ENCODE measurements around the gene TRMT11. TPM values are rescaled to one million over a fixed set of nuclear protein-coding genes. Genes with fewer than 3 reads are reported as not detected.
A peak's percentile ranks its signal among the peaks of the same experiment; 100 is the strongest.
"Not testable (repeated sequence)": the region's sequence is repeated elsewhere in the genome, so short reads cannot be mapped to it uniquely, and the experiment has no call there.

The TRMT11 gene
- total RNA-seq, 2 donors from 2014 or later = 39.5 to 44.1 TPM

DNA sequence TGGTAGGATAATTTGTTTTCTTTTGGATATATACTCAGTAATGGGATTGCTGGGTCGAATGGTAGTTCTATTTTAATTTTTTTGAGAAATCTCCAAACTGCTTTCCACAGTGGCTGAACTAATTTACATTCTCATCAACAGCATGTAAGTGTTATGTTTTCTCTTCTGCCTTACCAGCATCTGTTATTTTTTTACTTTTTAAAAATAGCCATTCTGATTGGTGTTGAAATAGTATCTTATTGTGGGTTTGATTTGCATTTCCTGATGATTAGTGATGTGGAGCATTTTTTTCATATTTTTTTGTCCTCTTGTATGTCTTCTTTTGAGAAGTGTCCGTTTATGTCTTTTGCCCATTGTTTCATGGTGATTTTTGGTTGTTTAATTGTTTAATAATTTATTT, 17.8 kb upstream of the TRMT11 start:
- no peaks in the 10 kb centered on the region for H3K9me3 Mint-ChIP-seq
- H3K27me3 Mint-ChIP-seq = no peaks in the 10 kb centered on the region
- no peak for ATAC-seq (replicated peaks)
- H3K4me1 Mint-ChIP-seq = peaks cover 3% of the 10 kb centered on the region
- H3K4me3 Mint-ChIP-seq = no peak overlapping the region
- peaks cover 49% of the 10 kb centered on the region for H3K36me3 Mint-ChIP-seq (ENCODE audit: low read depth)
- H3K27ac Mint-ChIP-seq = no peak overlapping the region

DNA sequence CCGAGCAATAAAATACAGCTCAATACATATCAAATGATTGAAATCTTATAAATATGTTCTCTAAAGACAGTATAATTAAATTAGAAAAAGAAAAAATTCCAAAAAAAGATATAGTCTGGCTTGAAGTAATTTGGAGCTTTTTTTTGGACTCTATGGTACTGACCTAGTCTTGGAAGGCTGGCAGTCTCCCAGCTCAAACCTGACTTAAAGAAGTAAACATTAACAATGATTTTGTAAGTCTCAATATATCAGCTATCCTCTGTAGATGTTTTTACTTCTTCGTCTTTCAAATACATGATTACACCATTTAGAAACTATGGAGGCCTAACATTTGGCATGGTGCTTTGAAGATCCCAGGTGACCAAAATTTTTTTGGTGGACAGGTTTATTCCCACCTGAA, 15.6 kb upstream of the TRMT11 start:
- H3K9me3 Mint-ChIP-seq = no peaks in the 10 kb centered on the region
- H3K27me3 Mint-ChIP-seq = no peaks in the 10 kb centered on the region
- H3K27ac Mint-ChIP-seq = peak overlapping the region; percentile 41
- no peak for ATAC-seq (replicated peaks)
- H3K4me3 Mint-ChIP-seq = no peak overlapping the region
- H3K4me1 Mint-ChIP-seq = no peaks in the 10 kb centered on the region
- peaks cover 49% of the 10 kb centered on the region for H3K36me3 Mint-ChIP-seq (ENCODE audit: low read depth)

DNA sequence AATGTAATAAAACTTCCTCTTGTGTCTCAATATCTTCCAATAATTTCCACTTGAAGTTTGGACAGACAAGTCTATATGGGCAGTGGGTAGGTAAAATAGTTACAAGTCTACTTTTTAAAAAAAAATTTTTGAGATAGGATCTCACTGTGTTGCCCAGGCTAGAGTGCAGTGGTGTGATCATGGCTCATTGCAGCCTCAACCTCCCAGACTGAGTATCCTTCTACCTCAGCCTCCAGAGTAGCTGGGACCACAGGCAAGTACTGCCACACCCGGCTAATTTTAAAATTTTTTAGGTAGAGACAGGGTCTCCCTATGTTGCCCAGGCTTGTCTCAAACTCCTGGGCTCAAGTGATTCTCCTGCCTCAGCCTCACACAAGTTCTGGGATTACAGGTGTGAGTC, 13.9 kb upstream of the TRMT11 start:
- ATAC-seq (replicated peaks); H3K4me1 Mint-ChIP-seq; H3K27me3 Mint-ChIP-seq; H3K27ac Mint-ChIP-seq; H3K4me3 Mint-ChIP-seq; H3K9me3 Mint-ChIP-seq: not testable (repeated sequence)
- peaks cover 39% of the 10 kb centered on the region for H3K36me3 Mint-ChIP-seq (ENCODE audit: low read depth)

DNA sequence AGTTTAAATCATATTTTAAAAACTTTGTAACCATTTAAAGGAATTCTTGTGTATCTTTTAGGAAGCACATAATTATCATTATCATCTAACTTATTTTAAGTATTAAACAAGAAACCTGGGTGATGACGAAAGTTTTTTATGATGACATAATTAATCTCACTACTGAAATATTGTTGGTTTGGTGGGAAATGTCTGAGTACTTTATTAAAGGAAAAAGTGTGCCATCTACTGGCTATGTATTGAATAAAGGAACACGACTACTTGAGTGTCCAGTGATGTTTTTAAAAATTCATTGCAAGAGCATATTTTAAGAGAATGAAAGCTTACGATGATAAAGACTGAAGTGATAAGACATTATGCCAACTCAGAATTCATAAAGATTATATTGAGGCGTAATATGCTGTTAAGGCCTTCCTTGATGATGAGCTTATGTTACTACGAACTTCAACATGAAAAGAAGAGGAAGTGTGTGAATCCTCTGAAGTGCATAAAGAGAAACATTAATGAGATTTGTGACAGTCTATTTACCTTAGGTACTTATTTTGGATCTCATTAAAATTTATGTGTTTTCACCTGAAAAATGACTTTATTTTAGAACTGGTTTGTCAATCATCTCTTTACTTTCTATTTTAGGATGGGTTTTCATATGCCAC, 12.0 kb upstream of the TRMT11 start:
- Mint-ChIP-seq H3K4me1 (no peaks in the 10 kb centered on the region), H3K27ac (no peak overlapping the region), H3K4me3 (no peak overlapping the region), H3K36me3 (ENCODE audit: low read depth) (peaks cover 20% of the 10 kb centered on the region), H3K9me3 (no peaks in the 10 kb centered on the region), H3K27me3 (no peaks in the 10 kb centered on the region)
- peak; percentile 62 for ATAC-seq (replicated peaks)

DNA sequence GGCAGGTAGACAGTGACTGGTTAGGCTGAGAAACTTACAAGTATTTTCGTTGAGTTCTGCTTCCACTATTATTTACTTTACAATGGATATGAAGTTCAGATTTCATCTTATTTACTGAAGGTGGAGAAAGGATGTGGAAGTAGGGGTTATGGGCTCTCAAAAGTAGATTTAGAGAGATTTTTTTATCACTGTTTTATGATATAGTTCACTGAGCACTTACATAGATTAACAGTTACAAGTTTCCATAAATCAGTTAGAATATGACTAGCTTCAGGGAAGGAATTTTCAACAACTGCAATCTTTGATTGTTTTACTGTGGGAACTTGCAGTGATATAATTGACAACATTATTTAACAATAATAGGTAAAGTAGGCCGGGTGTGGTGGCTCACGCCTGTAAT, 7.2 kb upstream of the TRMT11 start:
- H3K27ac Mint-ChIP-seq = no peak overlapping the region
- no peaks in the 10 kb centered on the region for H3K4me1 Mint-ChIP-seq
- no peaks in the 10 kb centered on the region for H3K9me3 Mint-ChIP-seq
- H3K27me3 Mint-ChIP-seq = no peaks in the 10 kb centered on the region
- H3K4me3 Mint-ChIP-seq = no peak overlapping the region
- H3K36me3 Mint-ChIP-seq (ENCODE audit: low read depth) = no peaks in the 10 kb centered on the region
- no peak for ATAC-seq (replicated peaks)

DNA sequence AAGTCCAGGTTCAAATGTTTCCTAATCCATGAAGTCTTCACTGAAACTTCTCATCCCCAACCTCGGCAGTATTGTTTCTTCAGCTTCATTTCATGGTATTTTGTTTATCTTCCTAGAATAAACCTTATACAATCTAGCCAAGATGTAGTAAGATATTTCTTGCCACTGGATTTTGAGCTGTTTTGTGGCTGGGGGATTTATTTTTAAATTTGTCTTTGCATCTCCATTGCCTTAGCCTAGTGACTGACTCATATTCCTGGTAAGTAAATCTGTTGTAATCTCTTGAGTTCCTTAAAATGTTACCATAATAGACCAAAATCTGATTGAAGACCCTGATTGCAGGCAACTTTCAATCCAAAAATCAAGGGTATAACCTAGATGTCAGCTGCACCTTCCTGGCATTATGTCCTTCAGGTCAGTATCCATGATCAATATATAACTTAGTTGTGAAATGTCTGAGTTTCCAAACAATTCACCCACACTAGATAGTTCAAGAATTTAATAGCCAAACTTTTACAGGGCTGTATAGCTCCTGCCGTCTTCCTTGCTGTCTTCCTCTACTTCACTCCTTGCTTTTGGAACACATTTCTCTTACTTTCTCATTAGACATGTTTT, 4.7 kb upstream of the TRMT11 start:
- H3K27ac Mint-ChIP-seq = no peak overlapping the region
- H3K36me3 Mint-ChIP-seq (ENCODE audit: low read depth) = no peaks in the 10 kb centered on the region
- no peaks in the 10 kb centered on the region for H3K9me3 Mint-ChIP-seq
- H3K4me1 Mint-ChIP-seq = no peaks in the 10 kb centered on the region
- H3K27me3 Mint-ChIP-seq = no peaks in the 10 kb centered on the region
- ATAC-seq (replicated peaks) = no peak
- H3K4me3 Mint-ChIP-seq = no peak overlapping the region

DNA sequence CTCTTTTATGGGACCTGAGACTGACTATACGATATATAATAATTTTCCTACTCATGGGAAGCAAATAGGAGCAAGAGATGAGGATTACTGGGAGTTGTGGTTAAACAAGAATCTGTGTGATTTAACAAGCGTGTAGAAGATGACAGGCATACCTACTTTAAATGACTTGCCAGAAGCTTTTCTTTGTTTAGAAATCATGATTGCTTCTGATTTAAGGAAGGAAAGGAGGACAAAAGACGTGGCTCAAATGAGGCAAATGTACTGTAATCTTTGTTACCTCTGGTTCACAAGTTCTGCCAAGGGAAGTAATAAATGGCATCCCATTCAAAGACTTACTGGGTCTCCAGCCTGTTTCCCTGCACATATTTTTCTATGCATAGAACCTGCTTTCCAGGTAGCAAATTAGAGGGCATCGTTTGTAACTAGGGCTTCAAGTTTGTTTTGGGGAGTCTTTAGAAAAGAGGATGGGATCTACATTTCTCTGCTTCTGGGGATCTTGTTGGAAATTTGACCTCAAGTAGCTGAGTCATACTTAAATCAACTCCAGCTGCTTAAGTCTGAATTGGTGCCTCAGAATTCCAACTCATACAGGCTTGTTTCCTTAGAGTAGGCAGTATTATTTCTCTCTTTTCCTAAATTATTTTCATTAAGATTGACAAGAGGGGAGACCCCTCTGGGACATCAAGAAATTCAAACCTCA, 2.9 kb upstream of the TRMT11 start:
- H3K9me3 Mint-ChIP-seq = no peaks in the 10 kb centered on the region
- H3K4me1 Mint-ChIP-seq = no peaks in the 10 kb centered on the region
- H3K36me3 Mint-ChIP-seq (ENCODE audit: low read depth) = no peaks in the 10 kb centered on the region
- H3K27ac Mint-ChIP-seq = no peak overlapping the region
- no peak for ATAC-seq (replicated peaks)
- H3K27me3 Mint-ChIP-seq = no peaks in the 10 kb centered on the region
- H3K4me3 Mint-ChIP-seq = no peak overlapping the region

DNA sequence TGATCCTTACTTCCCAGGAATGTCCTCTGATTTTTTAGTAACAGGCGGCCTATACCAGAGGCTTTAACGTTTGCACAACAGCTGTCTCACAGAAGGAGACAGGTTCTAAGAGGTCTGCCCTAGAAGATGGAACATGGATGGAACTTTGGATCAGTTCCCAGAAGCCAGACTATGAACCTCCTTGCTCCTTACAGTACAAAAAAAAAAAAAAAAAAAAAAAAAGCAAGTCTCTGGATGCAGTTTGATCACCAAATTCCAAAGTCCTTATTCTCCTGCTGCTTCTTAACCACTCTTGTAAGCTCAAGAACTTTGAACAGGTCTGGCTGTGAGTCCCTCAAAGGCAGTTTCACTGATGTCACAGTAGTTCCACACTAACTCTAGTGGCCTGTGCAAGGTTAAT, 2.0 kb upstream of the TRMT11 start:
- Mint-ChIP-seq H3K36me3 (ENCODE audit: low read depth) (no peaks in the 10 kb centered on the region), H3K27ac (no peak overlapping the region), H3K27me3 (no peaks in the 10 kb centered on the region), H3K4me3 (no peak overlapping the region), H3K9me3 (no peaks in the 10 kb centered on the region), H3K4me1 (no peaks in the 10 kb centered on the region)
- ATAC-seq (replicated peaks) = no peak

DNA sequence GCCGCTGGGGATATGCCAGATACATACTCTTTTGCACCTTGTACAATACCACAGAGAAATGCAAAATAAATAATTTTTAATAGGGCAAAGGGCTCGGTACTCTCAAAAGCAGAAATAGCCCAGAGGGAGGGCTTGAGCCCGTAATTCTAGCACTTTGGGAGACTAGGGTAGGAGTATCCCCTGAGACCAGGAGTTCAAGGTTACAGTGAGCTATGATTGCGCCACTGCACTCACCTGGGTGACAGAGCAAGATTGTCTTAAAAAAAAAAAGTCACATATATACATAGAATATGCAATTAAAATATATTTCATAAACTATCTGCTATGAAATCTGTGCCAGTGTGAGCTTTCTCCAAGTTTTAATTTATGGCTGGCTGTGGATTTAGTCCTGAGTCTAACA, 818 bp upstream of the TRMT11 start:
- Mint-ChIP-seq H3K27ac (no peak overlapping the region), H3K27me3 (no peaks in the 10 kb centered on the region), H3K36me3 (ENCODE audit: low read depth) (no peaks in the 10 kb centered on the region), H3K4me1 (no peaks in the 10 kb centered on the region), H3K9me3 (no peaks in the 10 kb centered on the region), H3K4me3 (no peak overlapping the region)
- no peak for ATAC-seq (replicated peaks)

DNA sequence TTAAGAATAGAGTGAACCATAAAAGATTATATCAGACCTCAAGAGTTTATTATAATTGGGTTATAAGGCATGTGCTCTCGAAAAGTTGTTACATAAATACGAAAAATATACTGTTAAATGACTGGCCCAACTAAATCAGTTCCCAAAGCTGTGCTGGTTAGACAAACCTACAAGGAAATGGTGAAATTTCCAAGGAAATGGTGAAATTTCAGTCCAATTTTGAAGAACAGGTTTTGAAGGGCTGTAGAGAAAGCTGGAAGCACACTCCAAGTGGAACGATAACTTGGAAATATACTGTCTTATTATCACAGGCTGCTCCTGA, 400 bp upstream of the TRMT11 start:
- no peaks in the 10 kb centered on the region for H3K9me3 Mint-ChIP-seq
- no peaks in the 10 kb centered on the region for H3K4me1 Mint-ChIP-seq
- no peaks in the 10 kb centered on the region for H3K27me3 Mint-ChIP-seq
- no peak overlapping the region for H3K4me3 Mint-ChIP-seq
- no peak for ATAC-seq (replicated peaks)
- no peaks in the 10 kb centered on the region for H3K36me3 Mint-ChIP-seq (ENCODE audit: low read depth)
- no peak overlapping the region for H3K27ac Mint-ChIP-seq

DNA sequence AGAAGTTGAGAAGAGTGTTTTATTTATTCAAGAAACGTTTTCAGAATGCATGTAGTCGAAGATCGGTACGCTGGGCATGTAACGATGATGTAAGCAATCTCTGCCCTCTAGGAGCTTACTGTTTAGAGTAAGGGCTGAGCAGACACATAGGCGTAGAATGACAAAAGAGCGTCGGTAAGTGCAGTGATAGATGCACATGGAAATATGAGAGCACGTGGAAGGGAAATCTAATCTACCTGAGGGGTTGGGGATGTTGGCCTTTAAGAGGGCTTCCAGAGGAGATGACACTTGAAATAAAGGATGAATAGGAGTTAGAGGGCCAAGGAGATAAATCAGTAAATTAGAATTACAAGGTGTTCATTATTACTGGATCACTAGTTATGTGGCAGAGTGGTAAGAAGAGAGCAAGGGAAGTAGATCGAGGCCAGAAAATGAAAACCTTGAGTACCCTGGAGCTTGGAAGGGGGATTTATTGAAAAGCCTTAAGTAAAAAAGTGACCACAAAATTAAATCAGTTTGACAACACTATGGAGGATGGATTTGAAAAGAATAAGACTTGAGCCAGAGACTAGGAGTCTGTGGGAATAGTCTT, 782 bp downstream of the TRMT11 start:
- no peaks in the 10 kb centered on the region for H3K36me3 Mint-ChIP-seq (ENCODE audit: low read depth)
- H3K27ac Mint-ChIP-seq = no peak overlapping the region
- peak; percentile 61 for ATAC-seq (replicated peaks)
- no peaks in the 10 kb centered on the region for H3K9me3 Mint-ChIP-seq
- no peak overlapping the region for H3K4me3 Mint-ChIP-seq
- H3K4me1 Mint-ChIP-seq = no peaks in the 10 kb centered on the region
- H3K27me3 Mint-ChIP-seq = no peaks in the 10 kb centered on the region

DNA sequence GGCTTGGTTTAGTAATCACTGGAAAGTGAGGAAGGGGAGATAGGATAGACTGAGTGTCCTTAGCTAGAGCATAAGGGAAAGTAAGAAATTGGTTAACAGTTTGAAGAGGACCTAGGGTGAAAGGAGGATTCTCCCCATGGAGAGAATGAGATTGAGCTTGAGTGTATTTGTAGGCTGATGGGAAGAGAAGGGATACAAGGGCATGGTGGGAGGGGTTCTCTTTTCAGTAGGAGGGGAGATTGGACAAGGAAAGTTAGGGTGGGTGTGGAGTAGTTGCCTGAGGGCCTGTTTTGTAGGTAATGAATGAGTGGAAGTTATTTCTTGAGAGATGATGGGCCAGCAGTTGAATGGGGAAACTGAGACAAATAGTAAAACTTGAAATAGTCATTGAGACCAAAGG, 1.9 kb downstream of the TRMT11 start:
- no peak for ATAC-seq (replicated peaks)
- H3K36me3 Mint-ChIP-seq (ENCODE audit: low read depth) = peaks cover 2% of the 10 kb centered on the region
- no peaks in the 10 kb centered on the region for H3K9me3 Mint-ChIP-seq
- H3K27ac Mint-ChIP-seq = no peak overlapping the region
- no peaks in the 10 kb centered on the region for H3K27me3 Mint-ChIP-seq
- H3K4me3 Mint-ChIP-seq = no peak overlapping the region
- peaks cover 9% of the 10 kb centered on the region for H3K4me1 Mint-ChIP-seq

DNA sequence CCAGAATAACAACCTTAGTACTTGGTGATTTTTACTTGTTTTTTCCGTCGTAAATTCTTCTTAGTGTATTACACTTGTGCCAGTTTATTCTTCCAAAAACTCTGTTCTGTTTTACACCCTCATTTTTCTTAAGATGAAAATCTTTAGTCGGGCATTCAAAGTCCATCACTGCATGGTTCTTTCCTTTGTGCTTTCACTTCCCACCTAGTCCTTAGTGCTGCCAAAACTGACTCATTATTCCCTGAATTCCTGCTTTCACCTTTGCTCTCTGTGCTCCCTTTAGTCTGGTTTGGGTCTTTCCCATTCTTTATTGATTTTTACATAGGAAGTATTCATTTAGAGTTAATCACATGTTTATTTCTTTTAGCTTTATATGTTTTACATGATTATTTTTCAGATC, 3.3 kb downstream of the TRMT11 start:
- Mint-ChIP-seq H3K4me3 (no peak overlapping the region), H3K27ac (peak overlapping the region; percentile 11), H3K4me1 (peaks cover 14% of the 10 kb centered on the region), H3K9me3 (no peaks in the 10 kb centered on the region), H3K36me3 (ENCODE audit: low read depth) (peaks cover 13% of the 10 kb centered on the region), H3K27me3 (no peaks in the 10 kb centered on the region)
- ATAC-seq (replicated peaks) = no peak

DNA sequence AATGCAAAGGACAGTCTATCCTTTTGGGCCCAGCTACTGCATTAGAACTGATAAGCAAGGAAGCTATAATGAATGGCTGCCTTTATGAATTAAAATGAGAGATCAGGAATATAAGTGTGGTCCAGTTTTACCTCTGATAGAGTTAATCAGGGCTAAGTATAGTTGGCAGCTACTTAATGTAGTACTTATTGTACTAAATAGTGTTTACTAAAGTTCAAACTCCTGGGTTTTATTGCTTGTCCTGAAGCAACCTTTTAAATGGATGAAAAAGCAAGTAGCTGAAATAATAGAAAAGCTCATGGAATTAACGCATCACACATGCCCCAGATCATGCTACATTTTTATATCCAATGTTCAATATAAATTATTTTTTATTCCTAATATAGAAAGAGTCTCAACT, 5.3 kb downstream of the TRMT11 start:
- Mint-ChIP-seq H3K4me1 (peaks cover 20% of the 10 kb centered on the region), H3K9me3 (no peaks in the 10 kb centered on the region), H3K4me3 (no peak overlapping the region), H3K27ac (no peak overlapping the region), H3K36me3 (ENCODE audit: low read depth) (peaks cover 27% of the 10 kb centered on the region), H3K27me3 (no peaks in the 10 kb centered on the region)
- no peak for ATAC-seq (replicated peaks)

Data from activated T-helper 17 cell treated with anti-CD3 and anti-CD28 coated beads, Interleukin-2, amount 50 U/mL, for 72 hours (primary cell).